Heart left ventricle (tissue), 16 donors: Measurements from ENCODE around the gene ZFAND4. TPM values are rescaled to one million over a fixed set of nuclear protein-coding genes. Genes with fewer than 3 reads are reported as not detected.
"Not testable (repeated sequence)": the region's sequence is repeated elsewhere in the genome, so short reads cannot be mapped to it uniquely, and the experiment has no call there.

Source experiments
- ATAC-seq, 4 donors: fragments of 200-7000 bp; cut with Tn5 transposase; one replicate each; pipeline ENCODE4 v1.9.1; 2020 to 2022; ENCODE audit warnings: moderate library complexity in 4 of 4, mild to moderate bottlenecking in 3 of 4, moderate number of reproducible peaks in 1 of 4
- DNase-seq, 5 donors: peaks; one replicate each; pipeline ENCODE4 v3.0.0-alpha.2; 2020
- H3K27ac ChIP-seq, 12 donors: fragments of 200-600 bp; sonication (generic) in 4 of 12; one replicate each; pipeline versions ENCODE4 v1.5.0 to v1.8.0; 2016 to 2022; ENCODE audit warnings: mild to moderate bottlenecking in 2 of 12
- H3K27me3 ChIP-seq, 9 donors: fragments of 200-600 bp; sonication (generic) in 2 of 9; one replicate each; pipeline versions ENCODE4 v1.5.1 to v1.8.0; 2016 to 2022; ENCODE audit warnings: mild to moderate bottlenecking in 3 of 9
- H3K36me3 ChIP-seq, 9 donors: fragments of 200-600 bp; sonication (generic) in 2 of 9; one replicate each; pipeline versions ENCODE4 v1.5.0 to v1.8.0; 2018 to 2022; ENCODE audit warnings: mild to moderate bottlenecking in 2 of 9
- H3K4me1 ChIP-seq, 12 donors: fragments of 200-600 bp; sonication (generic) in 4 of 12; one replicate each; pipeline versions ENCODE4 v1.5.0 to v1.8.0; 2016 to 2022; ENCODE audit warnings: mild to moderate bottlenecking in 3 of 12
- H3K4me3 ChIP-seq, 12 donors: fragments of 200-600 bp; sonication (generic) in 4 of 12; one replicate each; pipeline versions ENCODE4 v1.5.0 to v1.8.0; 2017 to 2022; ENCODE audit warnings: mild to moderate bottlenecking in 9 of 12, moderate library complexity in 4 of 12
- H3K9me3 ChIP-seq, 12 donors: fragments of 200-600 bp; sonication (generic) in 4 of 12; one replicate each; pipeline versions ENCODE4 v1.5.0 to v1.8.0; 2016 to 2022; ENCODE audit warnings: mild to moderate bottlenecking in 1 of 12
- CTCF ChIP-seq, 12 donors: fragments of 200-600 bp; sonication (generic) in 4 of 12; IDR thresholded peaks; one replicate each; pipeline versions ENCODE4 v1.5.0 to v1.8.0; 2018 to 2022; ENCODE audit warnings: antibody characterized with exemption in 12 of 12, mild to moderate bottlenecking in 5 of 12
- POLR2A ChIP-seq, 2 donors: fragments of 450-650 bp; IDR thresholded peaks; one replicate each; pipeline ENCODE4 v1.6.1; 2017; ENCODE audit warnings: antibody characterized with exemption in 2 of 2, mild to moderate bottlenecking in 2 of 2, moderate library complexity in 2 of 2
- WGBS, 4 donors: extraction: QIAGEN DNeasy Blood & Tissue Kit in 2 of 4; methylation state at CpG; one replicate each; pipeline versions ENCODE4 v1.1.5 to v1.1.7; 2013 to 2018; 5-methylcytosine and 5-hydroxymethylcytosine counted together
- intact Hi-C, 10 donors: fragments of 100-400 bp; cut with DNase I; formaldehyde crosslinking; loops; one replicate each; pipeline versions ENCODE4 v1.11.1 to v1.14.2; 2022
- polyA plus RNA-seq, 2 donors: library from polyadenylated mRNA; stranded (reverse); fragments of 200-250 nt; gene quantifications; one replicate each; pipeline ENCODE4 v1.2.3, GENCODE V29; 2013
- total RNA-seq, 9 donors: library from RNA; depleted of rRNA in 2 of 9; stranded (reverse); fragments of >200 nt in 2 of 9; fragmentation: NEBNext Ultra II Directional in 3 of 9; extraction: Animal tissue kit (Norgen Biotek cat#: 25700) in 3 of 9; gene quantifications; one replicate each; pipeline versions ENCODE4 v1.1.0 to v1.2.4, GENCODE V29; 2016 to 2023
- donor health status: ischemic (EF 13 %, LVEDD 7.1; RV severe dilation, severe dysfunction).
- donor health status: healthy with polysubstance abuse.
- donor health status: DM: no; HTN: yes; CAD: no.
- donor health status: DM: no; HTN: no; CAD: no.
- donor health status: ischemic (EF 25% LVEDD 6.9; RV normal size, moderate dysfunction).
- donor health status: ischemic (EF 25% LVEDD 5.7; RV mildly dilated, moderate dysfunction).
- donor health status: healthy.
- donor health status: DM: yes; HTN: yes; CAD: no.
- donor health status: ischemic (EF 35%, LVEDD 5.7; RV mildly dilated, moderate dysfunction).
- donor health status: nonischemic (EF 11% LVEDD 7.7; RV severe dilation, severe dysfunction).
- donor health status: DM: yes; HTN: yes; CAD: no.
- donor health status: PGD.
- donor health status: ischemic (EF 29% LVEDD 5.4; RV normal size, mild dysfunction).
- donor health status: nonischemic (EF 23%, LVEDD 6.1; RV moderate dilation, normal function).

The ZFAND4 gene
- total and polyA plus RNA-seq, 11 donors: 3.4 to 15.5 (median 10.4) TPM

GRCh38 chr10:45600337-45601253 lies 72.0 kb downstream of the ZFAND4 start:
- intact Hi-C loops, H3K27ac ChIP-seq, H3K9me3 ChIP-seq, ATAC-seq, H3K4me1 ChIP-seq, H3K27me3 ChIP-seq, H3K36me3 ChIP-seq: not testable (repeated sequence)
- DNase-seq: peak in 2 of 5 donors; percentile 28 to 33
- peak in 1 of 12 donors; percentile 2 for TF ChIP-seq CTCF (IDR thresholded peaks at IDR 0.05)
- H3K4me3 ChIP-seq: peak overlapping the region in 10 of 12 donors; percentile 18 to 55 (median 42)
- 18 to 35% (median 25%) methylated on average over 32 to 47 of the region's 47 CpGs for WGBS, 4 donors

GRCh38 chr10:45599646-45600045 lies 72.9 kb downstream of the ZFAND4 start:
- ATAC-seq: no peak
- intact Hi-C loops: loop anchor here in 7 of 10 donors (5.0 to 10.0 kb wide), 5 partner anchors 75 to 595 kb away; partner anchors contain the start of genes ZFAND4 (in 2 of the 7) and ZNF22 (in 1 of the 7)
- no peak for TF ChIP-seq CTCF (IDR thresholded peaks at IDR 0.05)
- TF ChIP-seq POLR2A (IDR thresholded peaks at IDR 0.05): no peak
- Histone ChIP-seq H3K36me3 (no peaks in the 10 kb centered on the region), H3K4me3 (no peak overlapping the region), H3K9me3 (no peaks in the 10 kb centered on the region), H3K4me1 (peaks cover 0 to 8% (median 0%) of the 10 kb centered on the region in 12 donors), H3K27me3 (peaks cover 0 to 8% (median 0%) of the 10 kb centered on the region in 9 donors), H3K27ac (no peak overlapping the region)
- 89 to 94% (median 90%) methylated on average over 6 of the region's 6 CpGs for WGBS, 4 donors
- DNase-seq: no peak

- ATAC-seq (no peak), DNase-seq (no peak)
- Histone ChIP-seq H3K4me1 (peaks cover 0 to 9% (median under 1%) of the 10 kb centered on the region in 12 donors), H3K36me3 (no peaks in the 10 kb centered on the region), H3K27ac (no peak overlapping the region), H3K4me3 (no peak overlapping the region), H3K9me3 (no peaks in the 10 kb centered on the region), H3K27me3 (peaks cover 0 to 8% (median 0%) of the 10 kb centered on the region in 9 donors)
- intact Hi-C loops: loop anchor here in 7 of 10 donors (5.0 to 10.0 kb wide), 5 partner anchors 76 to 594 kb away; partner anchors contain the start of genes ZFAND4 (in 2 of the 7) and ZNF22 (in 1 of the 7)
- TF ChIP-seq POLR2A (IDR thresholded peaks at IDR 0.05) (no peak), CTCF (IDR thresholded peaks at IDR 0.05) (no peak)
- 81 to 90% (median 85%) methylated on average over 7 of the region's 7 CpGs for WGBS, 4 donors
Observed at GRCh38 chr10:45599021-45599603, 73.5 kb downstream of the ZFAND4 start.

- Histone ChIP-seq H3K4me3 (no peak overlapping the region), H3K4me1 (peaks cover 0 to 33% (median 21%) of the 10 kb centered on the region in 12 donors), H3K36me3 (no peaks in the 10 kb centered on the region), H3K27me3 (peaks cover 0 to 8% (median 0%) of the 10 kb centered on the region in 9 donors), H3K27ac (no peak overlapping the region), H3K9me3 (no peaks in the 10 kb centered on the region)
- no peak for ATAC-seq
- TF ChIP-seq POLR2A (IDR thresholded peaks at IDR 0.05) (no peak), CTCF (IDR thresholded peaks at IDR 0.05) (no peak)
- intact Hi-C loops: loop anchor here in 7 of 10 donors (5.0 to 10.0 kb wide), 5 partner anchors 78 to 592 kb away; partner anchors contain the start of genes ZFAND4 (in 2 of the 7) and ZNF22 (in 1 of the 7)
- 83 to 88% (median 85%) methylated on average over 9 of the region's 9 CpGs for WGBS, 4 donors
- DNase-seq: no peak
Observed at GRCh38 chr10:45596526-45596925, 76.0 kb downstream of the ZFAND4 start.
